Activated T-cell treated with anti-CD3 and anti-CD28 coated beads, Interleukin-2, amount 50 U/mL, for 72 hours (primary cell): ENCODE results near the gene CDC42BPB. TPM values are rescaled to one million over a fixed set of nuclear protein-coding genes. Genes with fewer than 3 reads are reported as not detected.

Source experiments
- ATAC-seq, 2 donors: fragments of 150-1000 bp; cut with Tn5 transposase; replicated peaks in 1 of 2; 2 replicates each; pipeline ENCODE4 v1.10.0; 2021; ENCODE audit warnings: moderate library complexity in 2 of 2, mild to moderate bottlenecking in 1 of 2
- DNase-seq, 2 donors: peaks; one replicate each; pipeline ENCODE4 v3.0.0; 2021 to 2022; ENCODE audit warnings: mixed read lengths in 1 of 2
- H3K27ac Mint-ChIP-seq: one replicate; pipeline ENCODE4 v1.8.0; 2022; ENCODE audit warnings: mild to moderate bottlenecking, moderate library complexity, mixed read lengths
- H3K27me3 Mint-ChIP-seq: one replicate; pipeline ENCODE4 v1.8.0; 2022; ENCODE audit warnings: low read depth, mixed read lengths
- H3K36me3 Mint-ChIP-seq, 2 donors: one replicate each; pipeline ENCODE4 v1.8.0; 2022; ENCODE audit warnings: mixed read lengths in 2 of 2, mild to moderate bottlenecking in 1 of 2; ENCODE audit not compliant: insufficient read depth in 2 of 2
- H3K4me1 Mint-ChIP-seq: one replicate; pipeline ENCODE4 v1.8.0; 2022; ENCODE audit warnings: low read depth, mixed read lengths
- H3K4me3 Mint-ChIP-seq, 2 donors: one replicate each; pipeline ENCODE4 v1.8.0; 2022; ENCODE audit warnings: mild to moderate bottlenecking in 2 of 2, mixed read lengths in 2 of 2, moderate library complexity in 2 of 2
- H3K9me3 Mint-ChIP-seq, 2 donors: one replicate each; pipeline ENCODE4 v1.8.0; 2022; ENCODE audit warnings: mixed read lengths in 2 of 2
- total RNA-seq, 2 donors: library from RNA; stranded (reverse); gene quantifications; one replicate each; pipeline ENCODE4 v1.2.3, GENCODE V29; 2022

Gene CDC42BPB
- total RNA-seq, 2 donors from 2014 or later = 3.7 to 5.4 TPM

DNA sequence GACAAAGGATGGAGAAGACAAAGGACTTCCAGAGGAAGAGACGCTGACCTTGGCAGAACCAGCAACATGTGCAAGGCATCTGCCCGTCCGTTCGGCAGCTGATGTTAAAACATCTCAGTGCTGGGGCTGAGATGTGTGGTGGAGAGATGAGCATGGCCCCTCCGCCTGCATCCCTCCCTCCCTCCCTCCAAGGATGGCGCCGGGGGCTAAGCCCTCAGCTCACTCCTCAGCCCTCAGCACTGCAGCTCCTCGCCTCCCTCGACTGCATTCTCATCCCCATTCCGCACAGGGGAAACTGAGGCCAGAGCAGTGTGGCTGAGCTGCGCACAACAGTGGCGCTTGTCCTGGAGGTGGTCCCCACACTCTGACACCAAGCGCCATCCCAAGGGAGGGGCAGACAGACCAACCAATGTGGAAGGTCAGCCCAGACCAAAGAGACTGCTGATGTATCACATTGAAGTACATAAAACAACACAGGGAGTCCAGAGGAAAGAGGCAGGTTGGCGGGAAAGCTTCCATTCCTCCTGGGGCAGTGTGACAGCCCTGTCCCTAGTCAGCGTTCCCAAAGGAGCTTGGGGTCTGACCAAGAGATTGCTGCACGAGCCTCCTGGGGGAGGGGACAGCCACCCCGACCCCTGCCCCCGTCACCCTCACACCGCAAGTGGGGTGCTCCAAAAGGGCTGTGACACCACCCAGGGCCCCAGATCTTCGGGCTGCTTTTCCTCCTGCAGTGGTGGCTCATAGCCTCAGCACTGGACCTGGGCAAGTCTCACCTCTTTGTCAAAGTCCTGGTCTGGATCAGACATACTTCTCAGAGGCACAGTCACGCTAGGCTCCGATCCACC, 119.8 kb downstream of the CDC42BPB start:
- H3K27ac Mint-ChIP-seq = no peak overlapping the region
- ATAC-seq = no peak
- no peak for DNase-seq
- no peaks in the 10 kb centered on the region for H3K36me3 Mint-ChIP-seq
- H3K27me3 Mint-ChIP-seq = no peaks in the 10 kb centered on the region
- H3K9me3 Mint-ChIP-seq = no peaks in the 10 kb centered on the region
- no peaks in the 10 kb centered on the region for H3K4me1 Mint-ChIP-seq
- H3K4me3 Mint-ChIP-seq = no peak overlapping the region

DNA sequence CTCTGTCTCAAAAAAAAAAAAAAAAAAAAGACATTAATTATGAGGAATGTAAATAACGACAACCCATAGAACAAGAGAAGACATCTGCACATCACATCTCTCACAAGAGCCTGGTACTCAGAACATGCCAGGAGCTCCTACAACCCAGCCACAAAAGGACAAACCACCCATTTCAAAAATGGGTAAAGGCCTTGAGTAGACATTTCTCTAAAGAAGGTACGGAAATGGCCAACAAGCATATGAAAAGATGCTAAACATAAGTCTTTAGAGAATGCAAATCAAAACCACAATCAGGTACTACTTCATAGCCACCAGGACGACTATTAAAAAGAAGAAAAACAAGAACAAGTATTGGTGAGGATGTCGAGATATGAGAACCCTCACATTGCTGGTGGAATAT, 121.6 kb downstream of the CDC42BPB start:
- Mint-ChIP-seq H3K4me3 (no peak overlapping the region), H3K27ac (no peak overlapping the region), H3K27me3 (no peaks in the 10 kb centered on the region), H3K36me3 (no peaks in the 10 kb centered on the region), H3K4me1 (no peaks in the 10 kb centered on the region), H3K9me3 (no peaks in the 10 kb centered on the region)
- DNase-seq (no peak), ATAC-seq (no peak)

DNA sequence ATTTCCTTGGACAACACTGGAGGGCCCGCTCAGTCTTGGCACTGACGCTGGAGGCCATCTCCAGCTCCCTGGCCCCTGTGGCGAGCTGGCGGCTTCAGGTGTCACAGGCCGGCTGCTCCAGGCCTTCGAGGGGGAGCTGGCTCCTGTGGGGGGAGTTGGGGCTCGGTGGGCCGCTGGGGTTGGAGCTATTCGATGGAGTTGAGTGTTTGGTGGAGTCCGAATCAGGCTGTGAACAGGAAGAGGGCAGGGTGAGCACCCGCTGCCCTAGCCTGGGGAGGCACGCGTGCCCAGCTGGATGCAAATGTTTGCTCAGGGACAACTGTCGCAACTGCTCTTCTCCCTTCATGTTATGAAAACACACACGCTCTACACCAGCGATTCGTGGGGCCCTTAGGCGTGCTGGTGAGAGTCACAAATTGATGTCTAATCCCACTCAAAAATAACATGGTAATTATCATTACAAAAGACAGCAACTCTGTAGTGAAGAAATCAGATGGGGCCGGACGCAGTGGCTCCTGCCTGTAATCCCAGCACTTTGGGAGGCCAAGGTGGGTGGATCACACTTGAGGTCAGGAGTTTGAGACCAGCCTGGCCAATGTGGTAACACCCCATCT, 123.6 kb downstream of the CDC42BPB start:
- DNase-seq = no peak
- no peaks in the 10 kb centered on the region for H3K9me3 Mint-ChIP-seq
- H3K4me1 Mint-ChIP-seq = no peaks in the 10 kb centered on the region
- H3K4me3 Mint-ChIP-seq = no peak overlapping the region
- no peak overlapping the region for H3K27ac Mint-ChIP-seq
- no peaks in the 10 kb centered on the region for H3K36me3 Mint-ChIP-seq
- ATAC-seq = no peak
- no peaks in the 10 kb centered on the region for H3K27me3 Mint-ChIP-seq

DNA sequence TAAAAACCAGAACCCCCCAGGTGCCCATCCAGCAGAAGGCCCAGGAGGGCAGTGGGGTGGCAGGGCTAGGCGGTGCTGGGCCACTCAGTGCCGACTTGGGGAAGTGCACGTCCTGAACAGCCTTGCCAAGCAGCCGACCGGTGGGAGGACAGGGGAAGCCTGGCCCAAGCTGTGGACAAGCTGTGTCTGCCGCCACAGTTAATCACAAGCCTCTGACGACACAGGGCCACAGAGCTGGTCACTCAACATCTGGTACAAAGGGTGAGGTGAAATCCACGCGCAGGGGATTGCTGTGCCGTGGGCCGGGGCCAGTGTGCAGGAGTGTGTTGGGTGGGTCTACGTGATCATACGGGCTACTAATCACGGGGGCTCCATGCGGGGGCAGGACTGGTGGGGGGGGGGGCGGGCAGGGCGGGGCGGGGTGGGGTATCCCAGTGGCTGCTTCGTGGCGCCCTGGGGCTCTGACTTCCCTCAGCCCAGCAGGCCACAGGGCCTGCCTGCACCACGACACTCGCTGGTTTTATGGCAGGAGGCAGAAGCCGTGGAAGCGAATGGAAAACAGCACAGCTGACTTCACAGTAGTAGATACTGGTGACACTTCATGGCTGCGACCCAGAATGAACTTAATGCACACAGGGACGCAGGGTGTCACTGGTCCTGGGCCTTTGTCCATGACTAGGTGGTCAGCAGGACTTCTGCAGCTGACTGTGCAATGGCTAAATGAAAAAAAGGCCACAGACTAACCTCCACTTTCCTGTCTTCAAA, 124.7 kb downstream of the CDC42BPB start:
- Mint-ChIP-seq H3K27ac (no peak overlapping the region), H3K36me3 (no peaks in the 10 kb centered on the region), H3K27me3 (peaks cover 2% of the 10 kb centered on the region), H3K4me1 (no peaks in the 10 kb centered on the region), H3K4me3 (no peak overlapping the region), H3K9me3 (no peaks in the 10 kb centered on the region)
- DNase-seq = no peak
- ATAC-seq = no peak

DNA sequence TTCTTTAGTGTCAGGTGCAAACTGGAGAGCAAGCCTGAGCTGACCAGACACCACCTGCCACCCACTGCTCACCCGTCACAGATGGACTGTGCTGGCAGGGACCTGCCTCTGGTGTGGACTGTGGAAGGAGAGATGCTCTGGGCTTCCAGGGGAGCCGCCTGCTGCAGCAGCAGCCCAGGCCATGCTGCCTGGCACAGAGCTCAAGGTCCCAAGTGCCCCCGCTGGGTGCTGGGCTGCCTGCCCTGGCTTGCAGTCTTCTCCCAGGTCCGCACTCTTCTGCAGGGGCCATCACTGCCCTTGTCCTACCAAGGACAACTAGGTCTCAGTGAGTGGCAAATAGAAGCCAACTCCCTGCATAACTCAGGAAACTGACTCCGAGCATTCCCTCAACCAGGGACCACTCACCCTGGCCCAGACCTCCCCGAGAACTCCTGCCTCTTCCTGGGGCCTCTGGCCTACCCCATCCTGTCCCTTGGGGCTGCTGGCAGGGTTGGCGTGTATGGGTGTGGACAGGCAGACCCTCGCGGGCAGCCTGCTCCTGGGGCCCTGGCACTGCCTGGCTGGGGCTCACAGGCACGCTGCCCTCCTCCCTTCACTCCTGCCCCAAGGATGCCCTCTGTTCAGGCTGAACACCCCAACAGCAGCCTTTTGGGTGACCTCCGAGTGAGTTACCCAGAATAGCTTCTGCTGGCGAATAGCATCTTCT, 125.6 kb downstream of the CDC42BPB start:
- H3K27me3 Mint-ChIP-seq = peaks cover 8% of the 10 kb centered on the region
- ATAC-seq (no peak), DNase-seq (no peak)
- H3K4me1 Mint-ChIP-seq = no peaks in the 10 kb centered on the region
- no peak overlapping the region for H3K27ac Mint-ChIP-seq
- no peaks in the 10 kb centered on the region for H3K36me3 Mint-ChIP-seq
- H3K9me3 Mint-ChIP-seq = no peaks in the 10 kb centered on the region
- no peak overlapping the region for H3K4me3 Mint-ChIP-seq

DNA sequence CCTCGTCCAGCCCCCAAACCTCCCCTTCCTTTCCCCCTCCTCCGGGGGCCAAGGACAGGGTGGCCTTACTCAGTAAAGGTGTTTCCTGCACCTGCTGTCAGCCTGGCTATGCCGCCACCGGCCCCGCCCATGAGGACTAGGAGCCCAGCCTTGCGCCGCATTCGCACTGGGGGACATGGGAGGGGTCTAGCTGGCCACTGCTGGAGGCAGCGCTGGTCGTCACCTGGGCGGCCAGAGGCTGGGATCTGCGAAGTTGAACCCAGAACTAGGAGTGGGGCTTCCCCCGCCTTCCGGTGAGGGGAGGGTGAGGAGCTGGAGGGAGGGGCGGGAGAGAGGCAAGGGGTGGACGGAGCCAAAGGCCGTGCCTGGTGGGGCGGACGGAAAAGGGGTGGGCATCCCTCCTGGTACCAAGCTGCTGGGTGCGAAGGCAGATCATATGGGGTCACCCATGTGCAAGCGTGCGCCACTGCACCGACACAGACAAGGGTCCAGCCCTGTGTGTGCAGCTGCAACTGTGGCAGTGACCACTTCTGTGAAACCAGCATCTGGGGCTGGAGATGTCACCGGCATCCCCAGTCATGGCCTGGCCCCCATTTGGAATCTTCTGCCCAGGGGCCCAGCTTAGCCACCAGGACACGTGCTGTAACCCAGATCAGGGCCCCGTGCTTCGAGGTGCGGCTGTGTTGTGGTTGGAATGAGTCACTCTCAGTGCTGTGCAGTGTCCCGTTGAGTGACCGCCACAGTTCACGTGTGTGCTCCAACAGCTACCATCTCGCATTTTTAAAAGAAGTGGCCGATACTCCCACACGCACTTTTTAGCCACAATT, 126.4 kb downstream of the CDC42BPB start:
- H3K36me3 Mint-ChIP-seq = no peaks in the 10 kb centered on the region
- peak overlapping the region in 1 of 2 donors; percentile 8 for H3K4me3 Mint-ChIP-seq
- DNase-seq = no peak
- H3K4me1 Mint-ChIP-seq = no peaks in the 10 kb centered on the region
- H3K27me3 Mint-ChIP-seq = peaks cover 15% of the 10 kb centered on the region
- H3K9me3 Mint-ChIP-seq = no peaks in the 10 kb centered on the region
- no peak overlapping the region for H3K27ac Mint-ChIP-seq
- no peak for ATAC-seq

DNA sequence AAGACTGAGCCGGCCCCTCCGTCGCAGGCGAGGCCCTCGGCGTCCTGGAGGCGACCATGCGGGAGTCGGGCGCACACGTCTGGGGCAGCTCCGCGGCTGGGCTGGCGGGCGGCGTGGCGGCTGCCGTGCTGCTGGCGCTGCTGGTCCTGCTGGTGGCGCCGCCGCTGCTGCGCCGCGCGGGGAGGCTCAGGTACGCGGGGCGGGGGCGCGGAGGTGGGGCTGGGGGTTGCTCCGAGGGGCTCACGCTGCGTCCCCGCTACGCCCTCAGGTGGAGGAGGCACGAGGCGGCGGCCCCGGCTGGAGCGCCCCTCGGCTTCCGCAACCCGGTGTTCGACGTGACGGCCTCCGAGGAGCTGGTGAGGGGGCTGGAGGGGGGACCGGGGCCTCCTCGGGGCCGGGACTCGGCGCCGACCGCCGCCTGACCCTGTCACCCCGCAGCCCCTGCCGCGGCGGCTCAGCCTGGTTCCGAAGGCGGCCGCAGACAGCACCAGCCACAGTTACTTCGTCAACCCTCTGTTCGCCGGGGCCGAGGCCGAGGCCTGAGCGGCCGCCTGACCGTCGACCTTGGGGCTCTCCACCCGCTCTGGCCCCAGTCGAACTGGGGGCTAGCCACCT, 127.1 kb downstream of the CDC42BPB start:
- H3K9me3 Mint-ChIP-seq = no peaks in the 10 kb centered on the region
- DNase-seq (no peak), ATAC-seq (peak in 1 of 2 donors; percentile 2)
- peaks cover 22% of the 10 kb centered on the region for H3K27me3 Mint-ChIP-seq
- no peaks in the 10 kb centered on the region for H3K36me3 Mint-ChIP-seq
- H3K4me1 Mint-ChIP-seq = no peaks in the 10 kb centered on the region
- H3K27ac Mint-ChIP-seq = no peak overlapping the region
- H3K4me3 Mint-ChIP-seq = peak overlapping the region in 1 of 2 donors; percentile 8

DNA sequence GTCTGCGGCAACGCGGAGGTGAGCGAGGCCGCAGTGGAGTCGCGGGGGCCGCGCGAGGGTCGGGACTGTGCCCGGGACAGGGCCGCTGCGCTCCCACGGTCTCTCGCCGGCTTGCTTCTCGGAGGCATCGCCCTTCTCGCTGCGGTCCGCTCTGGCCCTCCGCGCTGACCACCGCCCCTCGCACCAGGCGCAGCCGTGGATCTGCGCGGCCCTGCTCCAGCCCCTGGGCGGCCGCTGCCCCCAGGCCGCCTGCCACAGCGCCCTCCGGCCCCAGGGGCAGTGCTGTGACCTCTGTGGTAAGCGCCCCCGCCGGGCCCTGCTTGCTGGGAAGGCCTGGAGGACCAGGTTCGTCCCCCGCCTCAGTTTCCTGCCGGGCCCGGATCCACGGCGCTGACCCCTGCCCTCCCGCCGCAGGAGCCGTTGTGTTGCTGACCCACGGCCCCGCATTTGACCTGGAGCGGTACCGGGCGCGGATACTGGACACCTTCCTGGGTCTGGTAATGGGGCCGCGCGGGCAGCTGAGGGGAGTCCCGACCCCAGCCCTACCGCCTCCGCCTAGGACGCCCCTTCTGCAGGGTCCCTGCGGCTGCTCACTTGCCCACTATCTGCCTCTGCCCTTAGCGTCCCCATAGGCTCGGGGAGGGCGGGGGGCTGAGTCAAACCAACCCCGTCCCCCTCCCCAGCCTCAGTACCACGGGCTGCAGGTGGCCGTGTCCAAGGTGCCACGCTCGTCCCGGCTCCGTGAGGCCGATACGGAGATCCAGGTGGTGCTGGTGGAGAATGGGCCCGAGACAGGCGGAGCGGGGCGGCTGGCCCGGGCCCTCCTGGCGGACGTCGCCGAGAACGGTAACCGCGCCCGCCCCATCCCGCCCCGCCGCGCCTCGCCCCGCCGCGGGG, 127.9 kb downstream of the CDC42BPB start:
- peaks cover 25% of the 10 kb centered on the region for H3K27me3 Mint-ChIP-seq
- no peak overlapping the region for H3K27ac Mint-ChIP-seq
- H3K9me3 Mint-ChIP-seq = no peaks in the 10 kb centered on the region
- H3K4me1 Mint-ChIP-seq = no peaks in the 10 kb centered on the region
- no peaks in the 10 kb centered on the region for H3K36me3 Mint-ChIP-seq
- ATAC-seq (no peak), DNase-seq (no peak)
- H3K4me3 Mint-ChIP-seq = peak overlapping the region; percentile 61 to 67

DNA sequence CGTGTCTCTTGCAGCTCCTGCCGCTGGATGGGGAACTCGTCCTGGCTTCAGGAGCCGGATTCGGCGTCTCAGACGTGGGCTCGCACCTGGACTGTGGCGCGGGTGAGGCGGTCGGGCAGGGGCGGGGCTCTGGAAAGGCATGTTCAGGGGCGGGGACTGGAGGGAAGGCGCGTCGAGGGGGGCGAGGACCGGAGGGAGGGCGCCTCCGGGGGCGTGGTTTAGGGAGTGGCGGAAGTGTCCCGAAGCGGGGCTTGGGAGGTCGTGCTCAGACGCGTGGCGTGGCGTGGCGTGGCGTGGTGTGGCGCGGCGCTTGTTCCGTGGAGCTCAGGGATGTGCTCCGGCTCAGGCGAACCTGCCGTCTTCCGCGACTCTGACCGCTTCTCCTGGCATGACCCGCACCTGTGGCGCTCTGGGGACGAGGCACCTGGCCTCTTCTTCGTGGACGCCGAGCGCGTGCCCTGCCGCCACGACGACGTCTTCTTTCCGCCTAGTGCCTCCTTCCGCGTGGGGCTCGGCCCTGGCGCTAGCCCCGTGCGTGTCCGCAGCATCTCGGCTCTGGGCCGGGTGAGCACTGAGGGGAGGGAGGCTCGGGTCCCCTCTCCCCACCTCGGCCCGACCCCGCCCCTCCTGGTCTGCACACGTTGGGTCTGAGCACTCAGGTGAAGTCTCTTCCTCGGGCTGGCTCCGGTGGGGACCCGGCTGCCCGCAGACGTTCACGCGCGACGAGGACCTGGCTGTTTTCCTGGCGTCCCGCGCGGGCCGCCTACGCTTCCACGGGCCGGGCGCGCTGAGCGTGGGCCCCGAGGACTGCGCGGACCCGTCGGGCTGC, 128.7 kb downstream of the CDC42BPB start:
- DNase-seq (peak; percentile 70 to 75), ATAC-seq (peak; percentile 41 to 65)
- H3K4me3 Mint-ChIP-seq = peak overlapping the region; percentile 67
- H3K27me3 Mint-ChIP-seq = peaks cover 30% of the 10 kb centered on the region
- no peaks in the 10 kb centered on the region for H3K9me3 Mint-ChIP-seq
- no peak overlapping the region for H3K27ac Mint-ChIP-seq
- no peaks in the 10 kb centered on the region for H3K4me1 Mint-ChIP-seq
- H3K36me3 Mint-ChIP-seq = no peaks in the 10 kb centered on the region

DNA sequence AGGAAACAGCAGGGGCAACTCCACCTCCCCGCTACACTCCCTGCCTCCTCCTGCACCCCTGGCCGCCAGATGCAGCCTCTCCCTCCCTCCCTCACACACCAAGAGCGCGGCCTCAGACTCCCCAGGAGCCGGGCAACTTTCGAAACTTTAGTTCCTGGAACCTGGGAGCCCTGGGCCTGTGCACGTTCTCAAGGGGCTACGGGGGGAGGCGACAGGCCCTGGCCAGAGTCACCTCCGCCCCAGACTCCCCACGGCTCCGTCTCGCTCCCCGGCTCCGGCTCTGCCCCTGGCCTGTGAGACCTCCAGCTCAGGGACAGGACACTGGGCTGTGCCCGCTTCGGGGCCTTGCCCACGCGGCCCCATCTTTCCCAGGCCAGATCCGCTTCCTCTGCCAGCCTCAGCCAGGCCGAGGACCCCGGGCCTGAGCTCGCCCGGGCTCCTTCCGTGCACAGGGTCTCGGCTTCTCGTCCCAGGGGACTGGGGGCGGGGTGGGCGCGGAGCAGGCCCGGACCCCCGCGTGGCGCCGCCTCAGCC, 129.4 kb downstream of the CDC42BPB start:
- Mint-ChIP-seq H3K9me3 (no peaks in the 10 kb centered on the region), H3K27me3 (peaks cover 30% of the 10 kb centered on the region), H3K27ac (no peak overlapping the region), H3K36me3 (no peaks in the 10 kb centered on the region), H3K4me3 (peak overlapping the region in 1 of 2 donors; percentile 67), H3K4me1 (no peaks in the 10 kb centered on the region)
- peak; percentile 3 to 8 for ATAC-seq
- DNase-seq = no peak
